IMR-90 (cell line): Measurements from ENCODE around the gene GRK2.

Source experiments
- CEBPB ChIP-seq: IDR thresholded peaks from 2 replicates; pipeline ENCODE4 v1.6.1; 2012; ENCODE audit warnings: low read depth, low read length, improper control_type of control experiment
- CHD1 ChIP-seq: IDR thresholded peaks from 2 replicates; pipeline ENCODE4 v1.6.1; 2012; ENCODE audit warnings: low read depth, low read length, improper control_type of control experiment
- FOS ChIP-seq: fragments of 150-350 bp; IDR thresholded peaks from 2 replicates; pipeline ENCODE4 v1.6.1; 2016; ENCODE audit warnings: low read depth, low read length
- MAFK ChIP-seq: IDR thresholded peaks from 2 replicates; pipeline ENCODE4 v1.6.1; 2012; ENCODE audit warnings: low read depth, low read length, improper control_type of control experiment
- MAZ ChIP-seq: IDR thresholded peaks from 2 replicates; pipeline ENCODE4 v1.6.1; 2012; ENCODE audit warnings: low read depth, mild to moderate bottlenecking, low read length, improper control_type of control experiment, moderate library complexity, borderline replicate concordance
- NFE2L2 ChIP-seq: fragments of 150-350 bp; IDR thresholded peaks from 2 replicates; pipeline ENCODE4 v1.6.1; 2016; ENCODE audit warnings: low read depth, mild to moderate bottlenecking, low read length
- POLR2A ChIP-seq: IDR thresholded peaks from 2 replicates; pipeline ENCODE4 v1.6.1; 2012; ENCODE audit warnings: mild to moderate bottlenecking, low read depth, low read length
- RAD21 ChIP-seq: IDR thresholded peaks from 2 replicates; pipeline ENCODE4 v1.6.1; 2012; ENCODE audit warnings: low read length, improper control_type of control experiment
- TF ChIP-seq, protein P1 (sequence below): conservative IDR thresholded peaks from 2 replicates; pipeline ENCODE4 v1.5.1; 2012; ENCODE audit warnings: mild to moderate bottlenecking, low read depth, low read length, improper control_type of control experiment
- TF ChIP-seq, protein P2 (sequence below): fragments of 150-350 bp; IDR thresholded peaks from 2 replicates; pipeline ENCODE4 v1.6.1; 2017; ENCODE audit warnings: mild to moderate bottlenecking, antibody characterized with exemption, low read length, low read depth

GRCh38 chr11:67267188-67268080, 1.2 kb downstream of the GRK2 start:
- TF ChIP-seq, protein P1, sequence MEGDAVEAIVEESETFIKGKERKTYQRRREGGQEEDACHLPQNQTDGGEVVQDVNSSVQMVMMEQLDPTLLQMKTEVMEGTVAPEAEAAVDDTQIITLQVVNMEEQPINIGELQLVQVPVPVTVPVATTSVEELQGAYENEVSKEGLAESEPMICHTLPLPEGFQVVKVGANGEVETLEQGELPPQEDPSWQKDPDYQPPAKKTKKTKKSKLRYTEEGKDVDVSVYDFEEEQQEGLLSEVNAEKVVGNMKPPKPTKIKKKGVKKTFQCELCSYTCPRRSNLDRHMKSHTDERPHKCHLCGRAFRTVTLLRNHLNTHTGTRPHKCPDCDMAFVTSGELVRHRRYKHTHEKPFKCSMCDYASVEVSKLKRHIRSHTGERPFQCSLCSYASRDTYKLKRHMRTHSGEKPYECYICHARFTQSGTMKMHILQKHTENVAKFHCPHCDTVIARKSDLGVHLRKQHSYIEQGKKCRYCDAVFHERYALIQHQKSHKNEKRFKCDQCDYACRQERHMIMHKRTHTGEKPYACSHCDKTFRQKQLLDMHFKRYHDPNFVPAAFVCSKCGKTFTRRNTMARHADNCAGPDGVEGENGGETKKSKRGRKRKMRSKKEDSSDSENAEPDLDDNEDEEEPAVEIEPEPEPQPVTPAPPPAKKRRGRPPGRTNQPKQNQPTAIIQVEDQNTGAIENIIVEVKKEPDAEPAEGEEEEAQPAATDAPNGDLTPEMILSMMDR: no peak
- TF ChIP-seq FOS (no peak), POLR2A (no peak), MAZ (no peak), RAD21 (no peak), MAFK (no peak), CHD1 (no peak), NFE2L2 (no peak), CEBPB (no peak)
- TF ChIP-seq, protein P2, sequence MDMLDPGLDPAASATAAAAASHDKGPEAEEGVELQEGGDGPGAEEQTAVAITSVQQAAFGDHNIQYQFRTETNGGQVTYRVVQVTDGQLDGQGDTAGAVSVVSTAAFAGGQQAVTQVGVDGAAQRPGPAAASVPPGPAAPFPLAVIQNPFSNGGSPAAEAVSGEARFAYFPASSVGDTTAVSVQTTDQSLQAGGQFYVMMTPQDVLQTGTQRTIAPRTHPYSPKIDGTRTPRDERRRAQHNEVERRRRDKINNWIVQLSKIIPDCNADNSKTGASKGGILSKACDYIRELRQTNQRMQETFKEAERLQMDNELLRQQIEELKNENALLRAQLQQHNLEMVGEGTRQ: no peak
